Nephron progenitor cell (in vitro differentiated cells): Measurements from ENCODE around the gene AFF2.

Source experiments
- DNase-seq: peaks from one replicate; pipeline ENCODE4 v3.0.0; 2021
- H3K27ac Mint-ChIP-seq: 2 replicates; pipeline ENCODE4 v1.8.0; 2021; ENCODE audit warnings: mild to moderate bottlenecking, moderate library complexity, mixed read lengths
- H3K27me3 Mint-ChIP-seq: 2 replicates; pipeline ENCODE4 v1.8.0; 2021; ENCODE audit warnings: mild to moderate bottlenecking, low read depth, mixed read lengths; ENCODE audit not compliant: poor library complexity
- H3K36me3 Mint-ChIP-seq: 2 replicates; pipeline ENCODE4 v1.8.0; 2021; ENCODE audit warnings: low read depth, mixed read lengths
- H3K4me1 Mint-ChIP-seq: 2 replicates; pipeline ENCODE4 v1.8.0; 2021; ENCODE audit warnings: mixed read lengths
- H3K4me3 Mint-ChIP-seq: 2 replicates; pipeline ENCODE4 v1.8.0; 2021; ENCODE audit warnings: mild to moderate bottlenecking, moderate library complexity, mixed read lengths
- H3K9me3 Mint-ChIP-seq: 2 replicates; pipeline ENCODE4 v1.8.0; 2021; ENCODE audit warnings: mild to moderate bottlenecking, moderate library complexity, mixed read lengths
- CTCF ChIP-seq: fragments of 200-600 bp; sonication (generic); IDR thresholded peaks from 2 replicates; pipeline ENCODE4 v1.5.0; 2021; ENCODE audit warnings: antibody characterized with exemption

AFF2 gene

GRCh38 chrX:148722966-148723365 is 222.5 kb downstream of the AFF2 start:
- Mint-ChIP-seq H3K27ac (no peak overlapping the region), H3K27me3 (no peaks in the 10 kb centered on the region), H3K4me3 (no peak overlapping the region), H3K36me3 (no peaks in the 10 kb centered on the region), H3K4me1 (no peaks in the 10 kb centered on the region), H3K9me3 (peaks cover 15% of the 10 kb centered on the region)
- no peak for TF ChIP-seq CTCF
- no peak for DNase-seq

DNA sequence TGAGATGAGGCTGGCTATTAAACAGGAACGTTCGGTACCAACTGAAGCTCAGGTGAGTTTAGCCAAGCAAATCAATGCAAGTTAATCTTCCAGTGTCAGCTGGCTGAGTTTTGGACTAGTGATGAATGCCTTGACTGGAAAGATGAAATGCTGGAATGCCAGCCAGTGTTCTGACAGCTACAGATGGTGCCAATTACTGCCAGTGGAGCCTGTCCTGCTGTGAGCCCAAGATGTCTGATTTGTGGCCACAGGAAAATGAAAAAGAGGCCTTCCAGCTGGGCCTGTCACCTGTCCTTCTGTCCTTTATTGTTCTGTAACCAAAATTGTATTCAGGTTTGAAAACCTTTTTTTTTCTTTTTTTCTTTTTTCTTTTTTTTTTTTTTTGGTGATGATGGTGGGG is 223.1 kb downstream of the AFF2 start:
- no peak overlapping the region for H3K27ac Mint-ChIP-seq
- no peaks in the 10 kb centered on the region for H3K4me1 Mint-ChIP-seq
- no peak for DNase-seq
- H3K9me3 Mint-ChIP-seq, result peaks cover 18% of the 10 kb centered on the region
- no peaks in the 10 kb centered on the region for H3K36me3 Mint-ChIP-seq
- no peak for TF ChIP-seq CTCF
- H3K27me3 Mint-ChIP-seq, result no peaks in the 10 kb centered on the region
- no peak overlapping the region for H3K4me3 Mint-ChIP-seq

DNA sequence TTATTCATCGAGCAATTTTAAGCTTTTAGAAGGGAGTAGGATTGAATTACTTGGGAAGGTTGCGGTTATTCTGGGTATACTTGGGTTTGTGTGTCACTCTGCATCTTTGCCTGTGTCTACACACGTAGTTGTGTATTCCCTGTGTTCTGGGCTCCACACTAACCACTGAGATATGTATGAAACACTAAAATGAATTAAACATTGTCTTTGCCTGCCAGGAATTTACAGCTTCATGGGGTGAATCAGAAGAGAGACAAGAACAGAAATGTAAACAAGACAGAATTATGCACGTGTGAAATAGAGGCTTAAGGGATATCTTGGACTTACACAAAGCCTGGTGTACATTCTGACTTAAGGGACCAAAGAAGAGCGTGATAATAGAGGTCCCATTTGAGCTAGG is 228.5 kb downstream of the AFF2 start:
- no peaks in the 10 kb centered on the region for H3K27me3 Mint-ChIP-seq
- DNase-seq, result no peak
- no peak overlapping the region for H3K4me3 Mint-ChIP-seq
- H3K27ac Mint-ChIP-seq, result no peak overlapping the region
- TF ChIP-seq CTCF, result no peak
- H3K36me3 Mint-ChIP-seq, result peaks cover 7% of the 10 kb centered on the region
- H3K9me3 Mint-ChIP-seq, result peaks cover 23% of the 10 kb centered on the region
- no peaks in the 10 kb centered on the region for H3K4me1 Mint-ChIP-seq

DNA sequence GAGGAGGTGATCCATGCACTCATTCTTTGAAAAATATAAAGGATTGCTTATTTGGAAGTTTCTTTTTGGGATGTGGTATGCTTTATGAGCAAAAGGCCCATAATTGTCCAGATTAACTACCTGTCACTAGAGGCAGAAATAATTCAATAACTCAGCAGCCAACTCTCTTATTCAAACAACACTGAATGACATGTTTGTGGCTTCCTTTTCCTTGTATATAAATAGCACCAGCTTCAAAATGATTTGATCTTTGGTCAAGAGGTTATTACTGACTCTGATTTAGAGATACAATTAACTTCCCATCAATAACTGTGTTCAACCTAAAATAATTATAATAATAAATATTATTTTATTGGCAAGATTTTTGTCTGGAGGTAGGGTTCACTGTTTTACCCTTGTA is 232.3 kb downstream of the AFF2 start:
- Mint-ChIP-seq H3K27ac (no peak overlapping the region), H3K4me1 (no peaks in the 10 kb centered on the region), H3K36me3 (peaks cover 7% of the 10 kb centered on the region), H3K4me3 (no peak overlapping the region), H3K9me3 (peaks cover 47% of the 10 kb centered on the region), H3K27me3 (no peaks in the 10 kb centered on the region)
- DNase-seq, result no peak
- TF ChIP-seq CTCF, result no peak

DNA sequence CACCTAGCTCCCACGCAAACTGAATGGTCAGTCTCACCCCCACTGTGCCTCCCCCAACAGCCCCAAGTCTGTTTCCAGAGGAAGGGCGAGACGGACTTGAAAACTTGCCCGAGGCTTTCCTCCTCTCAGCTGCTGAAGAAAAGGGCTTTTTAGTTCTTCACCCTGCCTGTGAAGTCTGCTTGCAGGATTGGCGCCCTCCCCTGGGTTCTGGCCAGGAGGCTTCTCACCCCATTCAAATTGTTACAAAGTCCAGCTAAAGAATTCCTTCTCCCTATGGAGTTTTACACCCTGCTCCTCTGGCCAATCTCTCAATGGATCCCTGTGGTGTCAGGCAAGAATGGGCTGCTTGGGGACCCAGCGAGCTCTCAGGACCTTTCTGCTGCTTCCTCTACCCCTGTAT is 241.0 kb downstream of the AFF2 start:
- no peak for DNase-seq
- Mint-ChIP-seq H3K36me3 (peaks cover 16% of the 10 kb centered on the region), H3K9me3 (peaks cover 60% of the 10 kb centered on the region)

More for the DNA sequence above, 241.0 kb downstream of the AFF2 start:
- peaks cover 3% of the 10 kb centered on the region for H3K27me3 Mint-ChIP-seq
- H3K27ac Mint-ChIP-seq, result no peak overlapping the region
- TF ChIP-seq CTCF, result no peak
- H3K4me3 Mint-ChIP-seq, result no peak overlapping the region
- peaks cover 4% of the 10 kb centered on the region for H3K4me1 Mint-ChIP-seq
